Motor neuron (in vitro differentiated cells): ENCODE results near the gene TSPAN5. TPM values are rescaled to one million over a fixed set of nuclear protein-coding genes. Genes with fewer than 3 reads are reported as not detected.

Experiments
- ATAC-seq, 8 experiments: fragments of 200-7000 bp; cut with Tn5 transposase; replicated peaks in 6 of 8; 2 replicates each; pipeline ENCODE4 v1.8.0; 2021; ENCODE audit warnings: mild to moderate bottlenecking in 8 of 8, moderate library complexity in 8 of 8
- H3K27ac ChIP-seq, 2 donors: fragments of 250-450 bp; sonication (Bioruptor Pico); 2 replicates each; pipeline ENCODE4 v1.9.0; 2021; ENCODE audit warnings: antibody characterized with exemption in 2 of 2, mild to moderate bottlenecking in 2 of 2, moderate library complexity in 1 of 2
- H3K4me1 ChIP-seq, 2 donors: fragments of 250-450 bp; sonication (Bioruptor Pico); replicated peaks in 1 of 2; 2 replicates each; pipeline ENCODE4 v1.6.1; 2021; ENCODE audit warnings: antibody characterized with exemption in 2 of 2, mild to moderate bottlenecking in 2 of 2, moderate library complexity in 1 of 2
- H3K4me3 ChIP-seq, 5 donors: fragments of 250-450 bp; sonication (Bioruptor Pico); 2 replicates each; pipeline ENCODE4 v1.9.0; 2021; ENCODE audit warnings: antibody characterized with exemption in 5 of 5, mild to moderate bottlenecking in 5 of 5, moderate library complexity in 4 of 5
- WGBS, 10 experiments: fragments of 450-650 bp; shearing (Covaris generic); methylation state at CpG; one replicate each; pipeline ENCODE4 v1.0.0; 2022; 5-methylcytosine and 5-hydroxymethylcytosine counted together
- in situ Hi-C, 9 experiments: fragments of 400-800 bp; cut with MboI; loops; one replicate each; pipeline ENCODE4 v1.15.0; 2021; ENCODE audit warnings: low sequenced_read_pairs in 9 of 9, low pct_unique_long_range_greater_than_20kb in 2 of 9; ENCODE audit not compliant: unreplicated experiment in 9 of 9
- total RNA-seq, 8 experiments: library from RNA; unstranded; fragments of 300-600 nt; gene quantifications; 2 replicates each; pipeline versions ENCODE4 v1.2.3 to v1.2.4, GENCODE V29; 2022

The TSPAN5 gene
- total RNA-seq, 8 experiments from 2014 or later = 1.6 to 70.1 (median 39.0) TPM

- Histone ChIP-seq H3K4me1 (peaks cover 21 to 44% of the 10 kb centered on the region in 2 donors), H3K4me3 (no peak overlapping the region), H3K27ac (no peak overlapping the region)
- WGBS, 10 experiments = 80 to 100% (median 100%) methylated on average over 1 of the region's 1 CpG; no CpG with 5 or more reads in 1 of the 10 experiments
- no peak for ATAC-seq
- in situ Hi-C loops = no loop called here
Measured at GRCh38 chr4:98584265-98584664, 74.1 kb downstream of the TSPAN5 start.

GRCh38 chr4:98583265-98583664, 75.1 kb downstream of the TSPAN5 start:
- in situ Hi-C loops = no loop called here
- WGBS, 10 experiments = 0 to 100% (median 61%) methylated on average over 1 to 3 of the region's 4 CpGs; no CpG with 5 or more reads in 4 of the 10 experiments
- H3K4me3 ChIP-seq = no peak overlapping the region
- ATAC-seq = no peak
- H3K27ac ChIP-seq = no peak overlapping the region
- H3K4me1 ChIP-seq = peaks cover 19 to 44% of the 10 kb centered on the region in 2 donors

DNA sequence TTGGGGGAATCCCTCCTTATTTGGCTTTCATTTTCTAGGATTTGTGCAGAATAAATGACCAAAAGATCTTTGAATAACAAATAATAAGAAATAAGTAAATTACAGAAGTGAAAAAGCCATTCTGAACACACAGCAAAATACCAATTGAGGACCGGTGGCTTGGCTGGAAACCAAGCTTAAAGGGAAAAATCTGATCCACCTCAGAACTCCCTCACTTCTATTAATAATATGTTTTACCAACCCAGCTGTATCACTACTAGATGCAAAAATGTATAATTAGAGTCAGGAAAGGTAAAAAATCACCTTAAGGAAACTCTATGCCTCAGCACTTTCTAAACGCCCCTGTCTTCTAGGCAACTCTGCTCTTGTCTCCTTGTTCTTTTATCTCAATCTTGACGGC, 77.3 kb downstream of the TSPAN5 start:
- Histone ChIP-seq H3K27ac (no peak overlapping the region), H3K4me3 (no peak overlapping the region), H3K4me1 (peaks cover 7 to 23% of the 10 kb centered on the region in 2 donors)
- ATAC-seq = no peak
- in situ Hi-C loops = no loop called here
- 31 to 100% (median 80%) methylated on average over 1 to 3 of the region's 3 CpGs; no CpG with 5 or more reads in 1 of the 10 experiments for WGBS, 10 experiments

- 10 to 100% (median 85%) methylated on average over 1 to 2 of the region's 2 CpGs; no CpG with 5 or more reads in 4 of the 10 experiments for WGBS, 10 experiments
- in situ Hi-C loops = no loop called here
- Histone ChIP-seq H3K4me3 (no peak overlapping the region), H3K27ac (no peak overlapping the region), H3K4me1 (peaks cover 1 to 10% of the 10 kb centered on the region in 2 donors)
- ATAC-seq = peak in 2 of 8 experiments; percentile 53 to 55
Measured at GRCh38 chr4:98577956-98578355, 80.5 kb downstream of the TSPAN5 start.

- Histone ChIP-seq H3K4me1 (peaks cover 0 to 7% of the 10 kb centered on the region in 2 donors), H3K4me3 (no peak overlapping the region), H3K27ac (no peak overlapping the region)
- peak in 1 of 8 experiments; percentile 39 for ATAC-seq
- in situ Hi-C loops = no loop called here
- WGBS, 10 experiments = 43 to 100% (median 84%) methylated on average over 1 to 4 of the region's 4 CpGs; no CpG with 5 or more reads in 1 of the 10 experiments
Measured at GRCh38 chr4:98574816-98575215, 83.6 kb downstream of the TSPAN5 start.

GRCh38 chr4:98573791-98574190, 84.6 kb downstream of the TSPAN5 start:
- no peak overlapping the region for H3K4me3 ChIP-seq
- ATAC-seq = no peak
- H3K27ac ChIP-seq = no peak overlapping the region
- 0 to 100% (median 90%) methylated on average over 1 to 2 of the region's 2 CpGs; no CpG with 5 or more reads in 3 of the 10 experiments for WGBS, 10 experiments
- H3K4me1 ChIP-seq = peaks cover 2 to 7% of the 10 kb centered on the region in 2 donors
- in situ Hi-C loops = no loop called here

DNA sequence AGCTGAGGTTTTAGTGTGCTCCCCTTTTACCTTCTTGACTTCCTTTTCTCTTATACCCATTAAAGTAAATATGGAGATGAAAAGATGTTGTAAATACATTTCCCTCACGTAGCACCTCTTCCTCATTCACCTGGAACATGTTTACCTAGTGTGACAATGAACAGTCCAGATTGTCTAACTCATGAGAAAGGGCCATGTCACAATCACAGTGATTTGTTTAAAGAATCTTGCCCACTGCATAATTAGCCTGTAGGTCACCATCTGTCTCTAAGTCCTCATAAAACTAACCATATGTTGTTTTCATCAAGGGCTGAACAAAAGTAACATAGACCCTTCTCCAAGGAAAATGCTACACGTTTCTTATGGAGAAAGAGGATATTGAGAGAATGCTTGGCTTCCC, 85.7 kb downstream of the TSPAN5 start:
- no peak overlapping the region for H3K27ac ChIP-seq
- 29 to 78% (median 46%) methylated on average over 1 to 2 of the region's 2 CpGs; no CpG with 5 or more reads in 2 of the 10 experiments for WGBS, 10 experiments
- in situ Hi-C loops = no loop called here
- no peak overlapping the region for H3K4me3 ChIP-seq
- ATAC-seq = peak in 4 of 8 experiments; percentile 33 to 71 (median 63)
- peaks cover 2 to 7% of the 10 kb centered on the region in 2 donors for H3K4me1 ChIP-seq

DNA sequence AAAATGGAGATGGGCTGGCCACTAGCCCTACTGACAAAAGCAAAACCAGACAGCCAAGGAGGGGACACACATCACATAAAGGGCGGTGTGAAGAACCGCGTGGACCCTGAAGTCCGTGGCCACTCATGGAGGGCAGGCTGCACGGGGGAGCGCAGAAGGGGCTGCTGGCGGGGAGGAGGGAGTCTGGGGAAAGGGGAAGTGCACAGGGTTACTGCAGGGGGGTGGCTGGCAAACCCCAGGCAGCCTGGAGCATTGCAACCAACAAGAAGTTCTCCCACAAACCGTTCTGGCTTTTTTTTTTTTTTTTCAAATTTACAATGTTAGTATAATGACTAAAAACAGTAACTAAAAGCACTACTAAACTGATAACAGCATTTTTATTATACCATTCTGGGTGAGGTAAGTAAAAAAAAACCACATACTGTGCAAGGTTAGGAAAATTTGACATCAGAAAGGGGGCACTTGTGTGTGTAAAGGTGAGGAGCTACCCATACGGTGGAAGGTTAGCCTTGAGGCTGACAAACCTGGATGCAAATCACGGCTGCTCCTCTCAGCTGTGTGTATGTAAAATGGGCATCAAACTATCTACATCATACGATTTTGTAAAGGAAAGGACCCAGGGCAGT, 87.1 kb downstream of the TSPAN5 start:
- in situ Hi-C loops = no loop called here
- Histone ChIP-seq H3K4me3 (no peak overlapping the region), H3K27ac (no peak overlapping the region), H3K4me1 (peaks cover 8 to 19% of the 10 kb centered on the region in 2 donors)
- ATAC-seq = no peak
- WGBS, 10 experiments = 73 to 100% (median 89%) methylated on average over 2 to 9 of the region's 11 CpGs; no CpG with 5 or more reads in 3 of the 10 experiments

- WGBS, 10 experiments = 90 to 100% (median 97%) methylated on average over 2 to 5 of the region's 5 CpGs
- in situ Hi-C loops = no loop called here
- Histone ChIP-seq H3K4me1 (peaks cover 15 to 29% of the 10 kb centered on the region in 2 donors), H3K27ac (no peak overlapping the region), H3K4me3 (no peak overlapping the region)
- ATAC-seq = no peak
Measured at GRCh38 chr4:98570151-98570797, 88.1 kb downstream of the TSPAN5 start.

DNA sequence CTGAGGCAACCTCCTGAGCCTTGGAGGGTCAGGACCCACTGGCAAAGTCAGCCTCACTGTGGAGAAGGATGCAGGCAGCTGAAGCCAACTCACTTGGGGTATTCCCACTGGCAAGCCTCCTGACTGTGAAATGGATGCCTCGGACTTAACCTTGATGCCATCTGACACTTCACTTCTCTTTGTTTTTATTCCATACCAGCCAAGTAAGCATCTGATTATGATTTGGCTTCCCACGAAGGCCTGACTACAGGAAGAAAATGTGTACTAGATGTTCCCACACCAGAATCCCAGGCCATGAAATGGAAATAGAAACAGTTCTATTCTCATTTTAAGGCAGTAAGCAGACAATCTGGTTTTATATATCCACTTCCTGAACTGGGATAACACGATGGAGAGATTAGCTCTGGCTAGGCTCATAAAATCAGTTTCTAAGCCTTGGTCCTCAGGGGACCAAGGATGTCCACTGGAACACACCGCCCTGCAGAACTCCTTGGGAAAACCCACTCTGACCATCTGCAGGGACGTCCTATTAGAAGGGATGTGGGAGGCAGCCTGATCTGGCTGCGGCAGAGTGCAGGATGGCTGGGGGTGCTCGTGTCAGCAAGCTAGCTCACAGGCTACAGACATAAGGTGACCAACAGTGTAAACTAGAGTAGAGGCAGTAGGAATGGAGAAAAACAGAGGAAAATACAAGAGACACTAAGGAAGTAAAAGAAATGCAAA, 89.3 kb downstream of the TSPAN5 start:
- in situ Hi-C loops = no loop called here
- Histone ChIP-seq H3K4me1 (peaks cover 26 to 41% of the 10 kb centered on the region in 2 donors), H3K27ac (no peak overlapping the region), H3K4me3 (no peak overlapping the region)
- ATAC-seq = no peak
- WGBS, 10 experiments = 25 to 100% (median 74%) methylated on average over 2 to 5 of the region's 7 CpGs; no CpG with 5 or more reads in 1 of the 10 experiments

DNA sequence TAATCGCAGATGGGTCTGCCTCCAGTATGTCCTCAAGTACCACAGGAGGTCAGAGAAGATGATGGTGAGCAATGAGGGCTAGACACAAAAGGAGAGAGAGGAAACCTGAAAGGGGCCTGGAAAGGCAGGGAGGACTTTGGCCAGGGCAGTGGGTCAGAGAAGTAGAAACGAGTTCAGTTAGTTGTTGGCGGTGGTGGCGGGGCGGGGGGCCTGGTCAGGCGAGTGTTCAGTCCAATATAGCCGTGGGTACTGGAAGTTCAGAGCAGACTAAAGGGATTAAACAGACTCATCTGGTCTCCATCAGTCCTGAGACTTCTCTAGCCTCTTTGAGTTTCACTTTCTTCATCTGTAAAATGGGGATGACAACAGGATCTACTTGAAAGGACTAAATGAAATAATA, 90.8 kb downstream of the TSPAN5 start:
- H3K4me1 ChIP-seq = peaks cover 27 to 44% of the 10 kb centered on the region in 2 donors
- in situ Hi-C loops = no loop called here
- 27 to 95% (median 80%) methylated on average over 1 to 4 of the region's 7 CpGs; no CpG with 5 or more reads in 5 of the 10 experiments for WGBS, 10 experiments
- H3K4me3 ChIP-seq = no peak overlapping the region
- peak overlapping the region in 1 of 2 donors; percentile 89 for H3K27ac ChIP-seq
- ATAC-seq = no peak

DNA sequence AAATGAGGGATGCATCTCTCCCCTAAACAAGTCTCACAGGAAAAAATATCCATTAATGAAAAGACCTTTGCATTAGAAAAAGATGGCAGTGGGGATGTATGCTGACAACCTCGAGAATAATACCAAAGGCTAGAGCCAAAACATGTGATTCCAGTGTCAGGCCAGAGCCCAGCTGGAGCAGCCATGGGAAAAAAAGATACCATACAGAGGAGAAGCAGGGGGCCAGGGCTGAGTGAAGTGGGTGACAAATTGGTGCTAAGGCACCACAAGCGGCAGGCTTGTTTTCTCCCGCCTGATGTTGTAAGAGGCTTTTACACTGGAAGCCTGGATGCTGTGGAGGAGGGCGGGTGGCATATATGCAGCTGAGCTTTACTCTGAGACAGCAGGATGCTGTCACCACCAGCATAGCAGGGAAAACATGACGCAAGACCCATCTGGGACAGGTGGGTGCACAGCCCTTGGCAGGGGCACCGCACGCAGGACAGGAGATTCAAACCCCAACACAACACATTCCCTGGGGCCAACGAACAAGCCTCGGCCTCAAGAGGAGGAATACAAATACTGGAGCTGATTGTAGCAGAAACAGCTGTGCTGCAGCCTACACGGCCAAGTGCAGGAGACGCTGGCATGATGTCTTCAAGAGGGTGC, 91.9 kb downstream of the TSPAN5 start:
- peak in 7 of 8 experiments; percentile 44 to 91 (median 90) for ATAC-seq
- Histone ChIP-seq H3K27ac (peak overlapping the region; percentile 86 to 89), H3K4me1 (peaks cover 27 to 40% of the 10 kb centered on the region in 2 donors), H3K4me3 (peak overlapping the region in 3 of 5 donors; percentile 11 to 18 (median 11))
- in situ Hi-C loops = no loop called here
- WGBS, 10 experiments = 0 to 70% (median 15%) methylated on average over 1 to 7 of the region's 11 CpGs; no CpG with 5 or more reads in 2 of the 10 experiments
